Adrenal gland (tissue), 5 donors: Measurements from ENCODE around the gene CNKSR2.

Source experiments
- CTCF ChIP-seq, 6 experiments: fragments of 450-650 bp in 4 of 6; fragments of 200-600 bp in 2 of 6; sonication (generic) in 1 of 6; IDR thresholded peaks; 1 replicate in 5 of 6; 2 replicates in 1 of 6; pipeline versions ENCODE4 v1.5.1 to v1.8.0; 2016 to 2021; ENCODE audit warnings: antibody characterized with exemption in 6 of 6, mild to moderate bottlenecking in 2 of 6, moderate library complexity in 1 of 6
- POLR2A ChIP-seq, 2 donors: fragments of 450-650 bp; IDR thresholded peaks; one replicate each; pipeline ENCODE4 v1.6.1; 2017; ENCODE audit warnings: antibody characterized with exemption in 2 of 2, mild to moderate bottlenecking in 2 of 2, moderate library complexity in 1 of 2
- donor health status: DM: no; HTN: no; CAD: no.

DNA sequence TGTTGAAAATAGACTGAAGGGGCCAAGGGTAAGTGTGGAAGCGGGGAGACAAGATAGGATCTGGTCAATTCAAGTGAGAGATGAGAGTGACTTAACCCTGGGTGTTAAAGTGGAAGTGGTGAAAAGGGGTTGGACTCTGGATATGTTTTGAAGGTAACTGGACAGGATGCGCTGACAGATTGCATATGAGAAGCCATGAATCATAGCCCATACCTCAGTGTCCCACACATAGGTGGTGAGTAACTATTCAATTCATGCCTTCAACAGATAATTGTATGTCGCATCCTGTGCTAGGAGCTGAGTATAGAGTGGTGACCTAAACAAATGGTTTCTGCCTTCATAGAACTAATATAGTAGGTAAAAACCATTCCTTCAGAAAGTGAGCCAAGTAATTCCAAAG lies 207.3 kb downstream of the CNKSR2 start:
- no peak for TF ChIP-seq POLR2A (IDR thresholded peaks at IDR 0.05)
- no peak for TF ChIP-seq CTCF (IDR thresholded peaks at IDR 0.05)
